GM18909 (cell line): ENCODE results near the gene KIDINS220.

Source experiments
- ATAC-seq: cut with Tn5 transposase; IDR thresholded peaks from one replicate; pipeline ENCODE4 v1.9.1; 2021; ENCODE audit warnings: mild to moderate bottlenecking; ENCODE audit not compliant: unreplicated experiment, poor library complexity

Gene KIDINS220

GRCh38 chr2:8679827-8680731 lies 157.3 kb downstream of the KIDINS220 start:
- no peak for ATAC-seq

GRCh38 chr2:8679567-8679826 lies 157.9 kb downstream of the KIDINS220 start:
- ATAC-seq, result no peak
